ES-I3 (cell line): ENCODE measurements around the gene GUCY2C.

Source experiments
- H3K36me3 ChIP-seq: 2 replicates; pipeline ENCODE4 v1.6.1; 2013; ENCODE audit warnings: mild to moderate bottlenecking, low read length, control low read depth, moderate library complexity; ENCODE audit not compliant: insufficient read depth
- H3K4me1 ChIP-seq: 2 replicates; pipeline ENCODE4 v1.6.1; 2013; ENCODE audit warnings: mild to moderate bottlenecking, control low read depth, low read length; ENCODE audit not compliant: insufficient read depth
- H3K9ac ChIP-seq: 2 replicates; pipeline ENCODE4 v1.6.1; 2013; ENCODE audit warnings: low read depth, mild to moderate bottlenecking, low read length, moderate library complexity
- H3K9me3 ChIP-seq: 2 replicates; pipeline ENCODE4 v1.6.1; 2013; ENCODE audit warnings: mild to moderate bottlenecking, low read length, moderate library complexity; ENCODE audit not compliant: control insufficient read depth, insufficient read depth

GUCY2C gene

DNA sequence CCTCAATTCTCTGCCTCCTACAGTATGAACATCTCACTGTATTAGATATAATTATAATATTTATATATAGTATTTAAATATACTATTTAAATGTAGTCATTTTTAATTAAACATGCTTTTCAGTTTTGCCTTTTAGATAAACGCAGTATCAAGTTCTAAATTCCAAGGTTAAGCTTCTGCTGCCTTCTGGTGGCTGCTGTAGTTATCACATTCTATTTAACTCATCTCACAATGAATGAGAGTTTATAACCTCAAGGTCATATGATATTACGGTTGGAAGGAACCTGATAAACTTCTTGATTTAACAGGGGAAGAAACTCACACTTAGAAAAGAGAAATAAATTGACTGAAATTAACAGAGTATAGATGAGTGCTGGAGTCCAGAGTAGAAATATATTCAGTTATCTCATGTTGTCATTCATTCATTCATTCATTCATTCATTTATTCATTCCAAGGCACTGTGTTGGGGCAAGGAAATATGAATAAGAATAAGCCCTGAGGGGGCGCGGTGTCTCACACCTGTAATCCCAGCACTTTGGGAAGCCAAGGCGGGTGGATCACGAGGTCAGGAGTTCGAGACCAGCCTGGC lies 31.9 kb downstream of the GUCY2C start:
- Histone ChIP-seq H3K36me3 (no peaks in the 10 kb centered on the region), H3K4me1 (peaks cover 5% of the 10 kb centered on the region; the same call in 1 of the 2 replicates), H3K9ac (no peak overlapping the region), H3K9me3 (no peaks in the 10 kb centered on the region)

DNA sequence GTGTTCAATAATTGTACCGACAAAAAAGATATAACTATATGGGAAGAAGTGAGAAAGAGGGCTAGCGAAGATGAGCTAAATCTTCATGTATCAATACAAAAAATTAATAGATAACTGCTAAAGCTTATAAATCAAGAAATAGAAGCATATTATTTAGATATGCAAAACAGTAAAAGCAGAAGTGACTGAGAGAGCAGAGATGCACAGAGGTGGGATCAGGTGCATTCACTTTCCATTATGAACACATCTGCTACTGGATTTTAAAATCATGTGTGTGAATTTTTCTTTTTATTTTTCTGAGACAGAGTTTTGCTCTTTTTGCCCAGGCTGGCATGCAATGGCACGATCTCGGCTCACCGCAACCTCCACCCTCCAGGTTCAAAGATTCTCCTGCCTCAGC lies 33.4 kb downstream of the GUCY2C start:
- H3K9ac ChIP-seq: no peak overlapping the region

DNA sequence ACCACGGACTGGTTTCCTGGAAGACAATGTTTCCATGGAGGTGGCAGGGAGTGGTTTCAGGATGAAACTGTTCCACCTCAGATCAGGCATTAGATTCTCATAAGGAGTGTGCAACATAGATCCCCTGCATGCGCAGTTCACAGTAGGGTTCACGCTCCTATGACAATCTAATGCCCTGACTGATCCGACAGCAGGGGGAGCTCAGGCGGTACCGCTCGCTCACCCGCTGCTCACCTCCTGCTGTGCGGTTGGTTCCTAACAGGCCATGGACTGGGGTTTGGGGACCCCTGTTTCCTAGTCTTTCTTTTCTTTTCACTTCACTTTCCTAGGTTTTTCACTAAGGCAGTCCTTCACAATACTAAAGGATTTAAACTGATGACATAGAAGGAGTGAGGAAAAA lies 39.6 kb downstream of the GUCY2C start:
- Histone ChIP-seq H3K9me3 (no peaks in the 10 kb centered on the region), H3K9ac (no peak overlapping the region), H3K4me1 (no peaks in the 10 kb centered on the region), H3K36me3 (no peaks in the 10 kb centered on the region)

More for the DNA sequence above, 33.4 kb downstream of the GUCY2C start:
- H3K4me1 ChIP-seq: peaks cover 5% of the 10 kb centered on the region; the same call in 1 of the 2 replicates
- no peaks in the 10 kb centered on the region for H3K36me3 ChIP-seq
- no peaks in the 10 kb centered on the region for H3K9me3 ChIP-seq

DNA sequence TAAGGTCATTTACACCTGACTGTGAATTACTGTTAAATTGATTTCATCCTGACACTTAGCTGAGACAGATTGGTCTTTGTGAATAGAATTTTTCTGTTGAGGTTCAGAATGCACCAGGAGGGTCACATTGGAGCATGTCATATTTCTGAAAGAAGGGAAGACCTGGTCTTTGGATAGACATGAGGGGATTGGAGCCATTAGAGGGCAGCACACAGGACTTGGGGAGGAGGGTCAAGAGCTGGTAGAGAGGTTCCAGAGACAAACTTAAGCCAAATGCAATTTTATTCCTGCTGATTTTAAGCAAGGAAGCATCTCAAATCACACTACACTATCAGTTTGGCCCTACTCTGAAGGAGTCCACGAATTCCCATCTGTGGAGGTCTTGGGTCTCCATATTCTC lies 41.1 kb downstream of the GUCY2C start:
- no peak overlapping the region for H3K9ac ChIP-seq
- H3K9me3 ChIP-seq: no peaks in the 10 kb centered on the region
- H3K4me1 ChIP-seq: no peaks in the 10 kb centered on the region
- H3K36me3 ChIP-seq: no peaks in the 10 kb centered on the region

DNA sequence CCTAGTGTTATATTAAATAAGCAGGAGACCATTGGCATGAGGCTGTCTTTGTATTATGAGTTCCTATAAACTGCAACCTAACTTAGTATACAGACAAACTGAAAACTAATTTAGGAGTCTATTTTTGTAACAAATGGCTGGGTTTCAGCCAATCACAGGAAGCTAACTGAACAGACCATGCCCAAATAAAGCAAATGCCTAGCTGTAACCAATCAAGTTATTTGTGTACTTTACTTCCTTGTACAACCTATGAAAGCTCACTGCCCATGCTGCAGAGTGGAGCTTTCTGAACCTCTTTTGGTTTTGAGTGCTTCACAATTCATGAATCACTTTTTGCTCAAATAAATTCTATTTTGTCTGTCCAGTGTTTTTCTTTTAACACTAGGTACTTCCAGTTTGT lies 41.6 kb downstream of the GUCY2C start:
- no peaks in the 10 kb centered on the region for H3K36me3 ChIP-seq
- H3K9ac ChIP-seq: no peak overlapping the region

DNA sequence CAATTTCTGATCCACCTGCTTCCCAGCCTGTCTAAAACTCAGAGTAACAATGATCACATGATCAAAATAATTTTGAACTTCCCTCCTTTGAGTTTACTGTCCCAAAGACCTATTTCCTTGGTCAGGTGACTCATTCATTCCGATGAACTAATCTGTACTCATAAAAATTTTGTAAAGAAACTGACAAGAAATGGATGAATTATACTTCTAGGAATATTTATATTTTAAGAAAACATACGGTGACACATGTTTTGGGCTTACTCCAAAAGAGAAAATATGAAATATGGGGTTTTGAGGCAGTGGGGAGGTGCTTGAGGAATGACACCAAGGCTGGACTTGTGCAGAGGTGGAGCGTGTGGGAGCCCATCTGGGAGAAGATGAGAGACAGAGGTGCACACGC lies 42.0 kb downstream of the GUCY2C start:
- no peaks in the 10 kb centered on the region for H3K36me3 ChIP-seq
- no peaks in the 10 kb centered on the region for H3K9me3 ChIP-seq
- no peak overlapping the region for H3K9ac ChIP-seq
- H3K4me1 ChIP-seq: no peaks in the 10 kb centered on the region

More for the DNA sequence above, 41.6 kb downstream of the GUCY2C start:
- H3K9me3 ChIP-seq: no peaks in the 10 kb centered on the region
- H3K4me1 ChIP-seq: no peaks in the 10 kb centered on the region

DNA sequence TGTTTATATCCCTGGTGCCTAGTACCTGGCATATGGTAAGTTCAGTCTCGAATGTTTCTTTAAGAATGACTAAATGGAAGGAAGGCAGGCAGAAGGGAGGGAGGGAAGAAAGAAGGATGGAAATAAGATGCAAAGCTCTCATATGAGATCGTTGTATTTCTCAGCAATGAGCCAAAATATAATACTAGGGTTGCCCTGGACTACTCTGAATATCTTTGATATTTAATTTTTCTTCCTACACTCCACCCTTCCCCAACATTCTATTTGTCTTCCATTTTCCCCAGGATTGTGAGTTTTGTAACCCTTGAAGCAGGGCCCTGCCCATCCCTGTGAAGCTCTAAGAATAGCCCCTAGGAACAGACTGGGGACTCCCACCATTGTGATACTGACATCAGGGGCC lies 43.9 kb downstream of the GUCY2C start:
- H3K9ac ChIP-seq: no peak overlapping the region
- H3K4me1 ChIP-seq: peaks cover 5% of the 10 kb centered on the region; the same call in 1 of the 2 replicates
- no peaks in the 10 kb centered on the region for H3K36me3 ChIP-seq
- no peaks in the 10 kb centered on the region for H3K9me3 ChIP-seq

DNA sequence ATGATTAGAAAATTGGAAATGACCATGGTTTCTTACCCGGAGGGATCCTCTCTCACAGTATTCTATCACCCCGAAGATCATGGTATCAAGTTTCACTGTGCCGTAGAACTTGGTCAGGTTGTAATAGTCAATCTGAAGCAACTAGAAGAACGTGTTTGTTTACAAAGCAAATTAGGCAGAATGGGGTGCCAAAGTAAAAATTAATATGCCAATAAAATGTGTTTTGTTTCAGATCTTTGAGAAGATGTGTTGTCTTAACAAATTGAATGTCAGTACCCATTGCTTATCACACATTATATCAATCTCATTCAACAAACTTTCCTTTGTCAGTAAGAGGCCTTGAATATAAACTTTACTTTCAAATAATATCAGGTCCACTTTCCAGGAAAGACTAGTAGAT lies 45.0 kb downstream of the GUCY2C start:
- H3K9ac ChIP-seq: no peak overlapping the region
- no peaks in the 10 kb centered on the region for H3K9me3 ChIP-seq
- no peaks in the 10 kb centered on the region for H3K36me3 ChIP-seq
- peaks cover 5% of the 10 kb centered on the region; the same call in 1 of the 2 replicates for H3K4me1 ChIP-seq

DNA sequence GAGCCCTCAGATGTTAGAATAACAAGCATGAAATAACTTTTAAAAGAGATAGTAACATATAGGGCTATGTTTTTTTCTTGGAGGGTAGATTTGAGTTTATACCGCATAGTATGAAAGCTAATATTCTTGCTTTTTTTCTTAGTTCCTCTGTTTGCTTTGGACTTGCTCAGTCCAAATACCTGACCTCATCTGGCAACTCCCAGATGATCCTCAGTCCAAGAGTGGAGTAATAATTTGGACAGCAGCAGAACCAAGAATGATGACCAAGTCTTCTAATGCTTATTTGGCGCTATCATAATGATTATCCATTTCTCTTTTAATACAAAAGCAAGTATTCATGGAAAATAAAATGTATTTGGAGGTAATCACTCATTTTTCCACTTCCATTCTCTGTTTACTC lies 45.6 kb downstream of the GUCY2C start:
- Histone ChIP-seq H3K4me1 (peaks cover 5% of the 10 kb centered on the region; the same call in 1 of the 2 replicates), H3K9ac (no peak overlapping the region), H3K9me3 (no peaks in the 10 kb centered on the region), H3K36me3 (no peaks in the 10 kb centered on the region)

DNA sequence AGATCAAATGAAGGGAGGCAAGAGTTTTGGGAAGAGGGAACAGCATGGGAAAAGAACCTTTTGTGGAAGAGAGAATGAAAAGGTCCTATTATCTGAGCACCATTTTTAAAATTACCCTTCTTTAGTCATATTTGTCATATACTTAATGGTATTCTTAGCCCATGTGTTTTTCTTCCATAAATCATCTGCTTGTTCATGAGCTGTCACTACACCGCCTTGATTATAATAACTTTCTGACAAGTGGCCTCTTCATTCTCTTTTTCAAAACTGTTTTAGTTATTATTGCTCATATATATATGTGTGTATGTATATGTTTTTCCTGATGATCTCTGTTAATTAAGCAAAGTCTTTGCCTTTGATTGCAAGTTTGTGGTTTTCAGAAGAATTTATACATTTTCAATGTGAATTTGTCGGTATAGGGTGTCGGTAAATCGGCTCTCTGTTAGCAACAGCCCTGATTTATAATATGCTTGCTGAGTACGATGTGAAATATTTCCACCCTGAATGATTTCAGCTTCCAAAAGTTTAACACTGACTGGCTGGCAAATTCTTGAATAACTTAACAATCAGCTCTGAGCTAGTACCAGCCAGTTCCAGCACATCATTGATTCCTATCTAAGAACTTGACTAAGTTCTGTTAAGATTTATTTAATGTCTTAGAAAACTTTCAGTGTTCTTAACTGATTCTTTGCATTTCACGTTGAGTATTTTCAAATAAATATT lies 49.2 kb downstream of the GUCY2C start:
- H3K4me1 ChIP-seq: peaks cover 5% of the 10 kb centered on the region; the same call in 1 of the 2 replicates
- H3K9ac ChIP-seq: no peak overlapping the region
- no peaks in the 10 kb centered on the region for H3K9me3 ChIP-seq
- no peaks in the 10 kb centered on the region for H3K36me3 ChIP-seq

DNA sequence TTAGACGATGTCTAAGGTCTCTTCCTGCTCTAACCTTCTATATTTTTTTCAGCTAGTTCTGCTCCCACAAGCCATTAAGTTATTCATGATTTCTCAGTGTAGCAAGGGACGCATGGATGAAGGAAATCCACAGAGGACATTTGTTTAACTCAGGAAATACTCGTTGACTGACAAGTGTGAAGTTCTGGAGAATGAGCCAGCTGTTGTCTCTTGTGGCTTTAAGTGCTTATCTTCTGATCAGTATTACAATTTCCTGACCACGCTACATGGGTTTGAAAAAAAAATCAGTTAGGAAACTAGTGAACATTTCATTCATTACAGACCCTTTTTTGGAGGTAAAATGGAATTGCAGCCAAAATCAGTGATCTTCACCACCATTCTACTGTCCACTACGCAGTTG lies 53.1 kb downstream of the GUCY2C start:
- Histone ChIP-seq H3K4me1 (no peaks in the 10 kb centered on the region), H3K9me3 (no peaks in the 10 kb centered on the region), H3K36me3 (no peaks in the 10 kb centered on the region), H3K9ac (no peak overlapping the region)

DNA sequence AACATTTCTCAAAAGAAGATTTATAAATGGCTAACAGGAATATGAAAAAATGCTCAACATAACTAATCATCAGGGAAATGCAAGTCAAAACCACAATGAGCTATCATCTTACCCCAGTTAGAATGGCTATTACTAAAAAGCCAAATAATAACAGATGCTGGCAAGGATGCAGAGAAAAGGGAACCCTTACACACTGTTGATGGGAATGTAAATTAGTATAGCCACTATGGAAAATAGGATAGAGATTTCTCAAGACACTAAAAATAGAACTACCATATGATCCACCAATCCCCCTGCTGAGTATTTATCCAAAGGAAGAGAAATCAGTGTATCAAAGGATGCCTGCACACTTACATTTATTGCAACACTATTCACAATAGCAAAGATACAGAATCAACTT lies 58.3 kb downstream of the GUCY2C start:
- Histone ChIP-seq H3K9me3 (peaks cover 3% of the 10 kb centered on the region; the same call in 1 of the 2 replicates), H3K36me3 (no peaks in the 10 kb centered on the region), H3K4me1 (no peaks in the 10 kb centered on the region), H3K9ac (no peak overlapping the region)

DNA sequence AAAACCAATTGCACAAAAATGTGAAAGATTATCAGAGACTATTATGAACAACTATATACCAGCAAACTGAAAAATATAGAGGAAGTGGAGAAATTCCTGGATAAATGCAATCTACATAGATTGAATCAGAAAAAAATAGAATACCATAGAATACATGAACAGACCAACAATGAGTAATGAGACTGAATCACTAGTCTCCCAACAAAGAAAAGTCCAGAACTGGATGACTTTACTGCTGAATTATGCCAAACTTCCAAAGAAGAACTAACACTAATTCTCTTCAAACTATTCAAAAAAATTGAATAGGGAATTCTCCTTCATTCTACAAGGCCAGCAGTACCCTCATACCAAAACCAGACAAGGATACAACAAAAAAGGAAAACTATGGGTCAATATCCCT lies 60.6 kb downstream of the GUCY2C start:
- Histone ChIP-seq H3K9ac (no peak overlapping the region), H3K4me1 (no peaks in the 10 kb centered on the region), H3K9me3 (peaks cover 3% of the 10 kb centered on the region; the same call in 1 of the 2 replicates), H3K36me3 (no peaks in the 10 kb centered on the region)

DNA sequence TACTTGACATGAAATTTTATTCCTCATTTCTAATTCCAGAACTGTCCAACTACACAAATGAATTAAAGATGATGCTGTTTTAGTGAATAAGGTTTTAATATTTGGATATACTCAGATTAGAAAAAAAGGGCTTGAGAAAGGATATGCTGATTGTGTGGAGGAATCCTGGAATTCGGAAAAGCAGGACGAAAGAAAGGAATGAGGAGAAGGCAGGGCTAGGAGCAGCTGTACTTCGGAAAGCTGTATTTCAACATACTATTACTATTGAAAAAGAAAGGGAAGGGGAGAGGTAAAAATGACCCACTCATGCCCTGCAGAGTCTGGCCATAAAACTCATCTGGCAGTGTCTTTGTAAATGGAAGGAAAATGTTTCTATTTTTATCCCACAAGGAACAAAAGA lies 65.6 kb downstream of the GUCY2C start:
- Histone ChIP-seq H3K36me3 (no peaks in the 10 kb centered on the region), H3K4me1 (peaks cover 5% of the 10 kb centered on the region; the same call in 1 of the 2 replicates), H3K9ac (no peak overlapping the region), H3K9me3 (no peaks in the 10 kb centered on the region; the same call in 1 of the 2 replicates)
